Measurements from ENCODE around the gene ARRB2. TPM values are rescaled to one million over a fixed set of nuclear protein-coding genes. Genes with fewer than 3 reads are reported as not detected.
"Not testable (repeated sequence)": the region's sequence is repeated elsewhere in the genome, so short reads cannot be mapped to it uniquely, and the experiment has no call there.

Gene ARRB2
- total RNA-seq, 1 donor from 2014 or later, result 202 TPM

GRCh38 chr17:4678448-4679026 is 31.9 kb upstream of the ARRB2 start:
- DNase-seq (ENCODE audit: low spot score), result no peak
- no peaks in the 10 kb centered on the region for H3K9me3 Mint-ChIP-seq
- intact Hi-C loops (cut with micrococcal nuclease), result no loop called here
- H3K4me3 Mint-ChIP-seq, result no peak overlapping the region
- peaks cover 54% of the 10 kb centered on the region for H3K36me3 Mint-ChIP-seq (ENCODE audit: low read depth)
- H3K27ac Mint-ChIP-seq, result no peak overlapping the region
- peaks cover 16% of the 10 kb centered on the region for H3K4me1 Mint-ChIP-seq (ENCODE audit: low read depth)
- no peaks in the 10 kb centered on the region for H3K27me3 Mint-ChIP-seq (ENCODE audit: insufficient read depth)

GRCh38 chr17:4679658-4680057 is 30.8 kb upstream of the ARRB2 start:
- Mint-ChIP-seq H3K4me3 (no peak overlapping the region), H3K27me3 (ENCODE audit: insufficient read depth) (no peaks in the 10 kb centered on the region), H3K36me3 (ENCODE audit: low read depth) (peaks cover 62% of the 10 kb centered on the region), H3K4me1 (ENCODE audit: low read depth) (peaks cover 16% of the 10 kb centered on the region), H3K27ac (no peak overlapping the region), H3K9me3 (no peaks in the 10 kb centered on the region)
- intact Hi-C loops (cut with micrococcal nuclease), result no loop called here
- no peak for DNase-seq (ENCODE audit: low spot score)

- H3K4me3 Mint-ChIP-seq; DNase-seq (ENCODE audit: low spot score); H3K9me3 Mint-ChIP-seq; H3K27ac Mint-ChIP-seq; H3K27me3 Mint-ChIP-seq (ENCODE audit: insufficient read depth): not testable (repeated sequence)
- Mint-ChIP-seq H3K36me3 (ENCODE audit: low read depth) (peaks cover 71% of the 10 kb centered on the region), H3K4me1 (ENCODE audit: low read depth) (peaks cover 15% of the 10 kb centered on the region)
- intact Hi-C loops (cut with micrococcal nuclease), result loop anchor here (2.0 kb wide), 1 partner anchor 457 kb away; no protein-coding TSS in a partner anchor
These were observed 26.7 kb upstream of the ARRB2 start for GRCh38 chr17:4683739-4684138.

- H3K27me3 Mint-ChIP-seq (ENCODE audit: insufficient read depth); H3K27ac Mint-ChIP-seq; H3K4me3 Mint-ChIP-seq; intact Hi-C loops (cut with micrococcal nuclease); DNase-seq (ENCODE audit: low spot score); H3K9me3 Mint-ChIP-seq: not testable (repeated sequence)
- peaks cover 59% of the 10 kb centered on the region for H3K36me3 Mint-ChIP-seq (ENCODE audit: low read depth)
- H3K4me1 Mint-ChIP-seq (ENCODE audit: low read depth), result peaks cover 17% of the 10 kb centered on the region
These were observed 20.6 kb upstream of the ARRB2 start for GRCh38 chr17:4689872-4690271.

- H3K27me3 Mint-ChIP-seq (ENCODE audit: insufficient read depth), result no peaks in the 10 kb centered on the region
- peaks cover 21% of the 10 kb centered on the region for H3K4me1 Mint-ChIP-seq (ENCODE audit: low read depth)
- no peaks in the 10 kb centered on the region for H3K9me3 Mint-ChIP-seq
- intact Hi-C loops (cut with micrococcal nuclease), result no loop called here
- no peak for DNase-seq (ENCODE audit: low spot score)
- peaks cover 52% of the 10 kb centered on the region for H3K36me3 Mint-ChIP-seq (ENCODE audit: low read depth)
- no peak overlapping the region for H3K4me3 Mint-ChIP-seq
- H3K27ac Mint-ChIP-seq, result no peak overlapping the region
These were observed 19.7 kb upstream of the ARRB2 start for GRCh38 chr17:4690745-4691144.

GRCh38 chr17:4691686-4692085 is 18.7 kb upstream of the ARRB2 start:
- Mint-ChIP-seq H3K4me1 (ENCODE audit: low read depth) (peaks cover 31% of the 10 kb centered on the region), H3K27ac (no peak overlapping the region)
- intact Hi-C loops (cut with micrococcal nuclease), result no loop called here

GRCh38 chr17:4693416-4693815 is 17.0 kb upstream of the ARRB2 start:
- no peak overlapping the region for H3K4me3 Mint-ChIP-seq
- H3K36me3 Mint-ChIP-seq (ENCODE audit: low read depth), result peaks cover 40% of the 10 kb centered on the region
- DNase-seq (ENCODE audit: low spot score), result no peak
- no peaks in the 10 kb centered on the region for H3K27me3 Mint-ChIP-seq (ENCODE audit: insufficient read depth)
- intact Hi-C loops (cut with micrococcal nuclease), result no loop called here
- peaks cover 31% of the 10 kb centered on the region for H3K4me1 Mint-ChIP-seq (ENCODE audit: low read depth)
- H3K9me3 Mint-ChIP-seq, result no peaks in the 10 kb centered on the region
- no peak overlapping the region for H3K27ac Mint-ChIP-seq

More at GRCh38 chr17:4691686-4692085, 18.7 kb upstream of the ARRB2 start:
- H3K9me3 Mint-ChIP-seq, result no peaks in the 10 kb centered on the region
- peaks cover 50% of the 10 kb centered on the region for H3K36me3 Mint-ChIP-seq (ENCODE audit: low read depth)
- no peak overlapping the region for H3K4me3 Mint-ChIP-seq
- H3K27me3 Mint-ChIP-seq (ENCODE audit: insufficient read depth), result no peaks in the 10 kb centered on the region
- DNase-seq (ENCODE audit: low spot score), result no peak

GRCh38 chr17:4696437-4696805 is 14.0 kb upstream of the ARRB2 start:
- H3K27me3 Mint-ChIP-seq (ENCODE audit: insufficient read depth), result no peaks in the 10 kb centered on the region
- H3K4me3 Mint-ChIP-seq, result peak overlapping the region; percentile 23
- H3K27ac Mint-ChIP-seq, result peak overlapping the region; percentile 92
- no peak for DNase-seq (ENCODE audit: low spot score)
- peaks cover 19% of the 10 kb centered on the region for H3K36me3 Mint-ChIP-seq (ENCODE audit: low read depth)
- H3K4me1 Mint-ChIP-seq (ENCODE audit: low read depth), result peaks cover 31% of the 10 kb centered on the region
- intact Hi-C loops (cut with micrococcal nuclease), result loop anchor here (1.0 kb wide), 1 partner anchor 38 kb away; no protein-coding TSS in a partner anchor
- H3K9me3 Mint-ChIP-seq, result no peaks in the 10 kb centered on the region

GRCh38 chr17:4699401-4700056 is 10.9 kb upstream of the ARRB2 start:
- H3K27ac Mint-ChIP-seq; H3K27me3 Mint-ChIP-seq (ENCODE audit: insufficient read depth); DNase-seq (ENCODE audit: low spot score); H3K9me3 Mint-ChIP-seq; H3K4me3 Mint-ChIP-seq: not testable (repeated sequence)
- Mint-ChIP-seq H3K36me3 (ENCODE audit: low read depth) (peaks cover 13% of the 10 kb centered on the region), H3K4me1 (ENCODE audit: low read depth) (peaks cover 48% of the 10 kb centered on the region)
- intact Hi-C loops (cut with micrococcal nuclease), result loop anchor here (5.0 kb wide), 2 partner anchors 38 to 137 kb away; partner anchors contain the start of genes CXCL16, GGT6 and ZMYND15

- Mint-ChIP-seq H3K9me3 (no peaks in the 10 kb centered on the region), H3K36me3 (ENCODE audit: low read depth) (peaks cover 15% of the 10 kb centered on the region), H3K4me1 (ENCODE audit: low read depth) (peaks cover 52% of the 10 kb centered on the region), H3K4me3 (peak overlapping the region; percentile 90), H3K27me3 (ENCODE audit: insufficient read depth) (no peaks in the 10 kb centered on the region), H3K27ac (peak overlapping the region; percentile 29)
- DNase-seq (ENCODE audit: low spot score), result no peak
- intact Hi-C loops (cut with micrococcal nuclease), result loop anchor here (5.0 kb wide), 2 partner anchors 36 to 139 kb away; partner anchors contain the start of genes CXCL16, GGT6 and ZMYND15
These were observed 9.3 kb upstream of the ARRB2 start for GRCh38 chr17:4701116-4701515.

GRCh38 chr17:4703330-4703691 is 7.1 kb upstream of the ARRB2 start:
- peak overlapping the region; percentile 90 for H3K4me3 Mint-ChIP-seq
- no peak for DNase-seq (ENCODE audit: low spot score)
- peak overlapping the region; percentile 69 for H3K27ac Mint-ChIP-seq
- no peaks in the 10 kb centered on the region for H3K9me3 Mint-ChIP-seq
- intact Hi-C loops (cut with micrococcal nuclease), result loop anchor here (5.0 kb wide), 2 partner anchors 34 to 141 kb away; partner anchors contain the start of genes CXCL16, GGT6 and ZMYND15
- peaks cover 10% of the 10 kb centered on the region for H3K36me3 Mint-ChIP-seq (ENCODE audit: low read depth)
- H3K27me3 Mint-ChIP-seq (ENCODE audit: insufficient read depth), result no peaks in the 10 kb centered on the region
- peaks cover 48% of the 10 kb centered on the region for H3K4me1 Mint-ChIP-seq (ENCODE audit: low read depth)

GRCh38 chr17:4704574-4704907 is 5.9 kb upstream of the ARRB2 start:
- intact Hi-C loops (cut with micrococcal nuclease), result loop anchor here (1.0 to 5.0 kb wide), 3 partner anchors 33 to 236 kb away; partner anchors contain the start of genes CXCL16, GGT6, RNF167 and SLC25A11
- not testable (repeated sequence) for H3K36me3 Mint-ChIP-seq (ENCODE audit: low read depth); H3K27me3 Mint-ChIP-seq (ENCODE audit: insufficient read depth); DNase-seq (ENCODE audit: low spot score); H3K9me3 Mint-ChIP-seq
- peak overlapping the region; percentile 95 for H3K27ac Mint-ChIP-seq
- H3K4me1 Mint-ChIP-seq (ENCODE audit: low read depth), result peaks cover 54% of the 10 kb centered on the region
- H3K4me3 Mint-ChIP-seq, result peak overlapping the region; percentile 90

- intact Hi-C loops (cut with micrococcal nuclease), result loop anchor here (1.0 to 5.0 kb wide), 3 partner anchors 32 to 235 kb away; partner anchors contain the start of genes CXCL16, GGT6, RNF167 and SLC25A11
- Mint-ChIP-seq H3K27ac (peak overlapping the region; percentile 95), H3K4me3 (peak overlapping the region; percentile 90), H3K4me1 (ENCODE audit: low read depth) (peaks cover 58% of the 10 kb centered on the region), H3K27me3 (ENCODE audit: insufficient read depth) (no peaks in the 10 kb centered on the region), H3K9me3 (no peaks in the 10 kb centered on the region), H3K36me3 (ENCODE audit: low read depth) (peaks cover 10% of the 10 kb centered on the region)
- no peak for DNase-seq (ENCODE audit: low spot score)
These were observed 5.4 kb upstream of the ARRB2 start for GRCh38 chr17:4704991-4705390.
